ENCODE results near the gene GPD1L. TPM values are rescaled to one million over a fixed set of nuclear protein-coding genes. Genes with fewer than 3 reads are reported as not detected.
A peak's percentile ranks its signal among the peaks of the same experiment; 100 is the strongest.

The GPD1L gene
- total RNA-seq, 1 experiment from 2014 or later, result 9.3 TPM

DNA sequence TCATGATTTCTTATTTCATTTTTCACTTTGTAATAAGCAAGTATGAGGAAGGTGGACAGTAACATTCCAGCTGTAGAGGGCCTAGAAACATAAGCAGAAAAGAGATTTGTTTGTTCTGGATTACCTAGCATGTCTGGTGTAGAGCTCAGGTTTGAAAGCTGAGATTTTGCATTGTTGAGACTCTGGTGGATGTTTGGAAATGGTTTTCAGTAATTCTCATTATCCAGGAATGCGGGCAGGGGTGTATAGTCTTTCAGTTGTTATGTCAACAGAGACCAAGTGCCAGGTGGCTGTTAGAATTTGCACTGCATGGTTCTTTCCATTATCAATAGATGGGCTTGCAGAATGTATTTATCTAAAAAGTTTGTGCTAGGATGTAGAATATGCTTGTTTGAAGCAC is 10.9 kb downstream of the GPD1L start:
- TF ChIP-seq, protein P1, sequence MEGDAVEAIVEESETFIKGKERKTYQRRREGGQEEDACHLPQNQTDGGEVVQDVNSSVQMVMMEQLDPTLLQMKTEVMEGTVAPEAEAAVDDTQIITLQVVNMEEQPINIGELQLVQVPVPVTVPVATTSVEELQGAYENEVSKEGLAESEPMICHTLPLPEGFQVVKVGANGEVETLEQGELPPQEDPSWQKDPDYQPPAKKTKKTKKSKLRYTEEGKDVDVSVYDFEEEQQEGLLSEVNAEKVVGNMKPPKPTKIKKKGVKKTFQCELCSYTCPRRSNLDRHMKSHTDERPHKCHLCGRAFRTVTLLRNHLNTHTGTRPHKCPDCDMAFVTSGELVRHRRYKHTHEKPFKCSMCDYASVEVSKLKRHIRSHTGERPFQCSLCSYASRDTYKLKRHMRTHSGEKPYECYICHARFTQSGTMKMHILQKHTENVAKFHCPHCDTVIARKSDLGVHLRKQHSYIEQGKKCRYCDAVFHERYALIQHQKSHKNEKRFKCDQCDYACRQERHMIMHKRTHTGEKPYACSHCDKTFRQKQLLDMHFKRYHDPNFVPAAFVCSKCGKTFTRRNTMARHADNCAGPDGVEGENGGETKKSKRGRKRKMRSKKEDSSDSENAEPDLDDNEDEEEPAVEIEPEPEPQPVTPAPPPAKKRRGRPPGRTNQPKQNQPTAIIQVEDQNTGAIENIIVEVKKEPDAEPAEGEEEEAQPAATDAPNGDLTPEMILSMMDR (IDR thresholded peaks at IDR 0.05; ENCODE audit: insufficient read depth in 1 of 2, low read depth in 1 of 2, low read length in 1 of 2, severe bottlenecking in 1 of 2, unreplicated experiment in 1 of 2), result no peak
- Mint-ChIP-seq H3K9me3 (ENCODE audit: unreplicated experiment) (peaks cover 12% of the 10 kb centered on the region), H3K27ac (ENCODE audit: unreplicated experiment) (no peak overlapping the region), H3K4me1 (ENCODE audit: low read depth, unreplicated experiment) (peaks cover 24% of the 10 kb centered on the region), H3K36me3 (ENCODE audit: insufficient read depth, unreplicated experiment) (no peaks in the 10 kb centered on the region), H3K27me3 (ENCODE audit: insufficient read depth, unreplicated experiment) (no peaks in the 10 kb centered on the region), H3K4me3 (ENCODE audit: unreplicated experiment) (peak overlapping the region; percentile 18)
- BruUV-seq (replicated peaks), result no TSS peak
- Histone ChIP-seq H3K9me3 (no peaks in the 10 kb centered on the region), H3K36me3 (ENCODE audit: control insufficient read depth, insufficient read depth, low read length) (no peaks in the 10 kb centered on the region), H3K4me3 (ENCODE audit: low read depth, low read length) (no peak overlapping the region), H3K27me3 (replicated peaks; ENCODE audit: control insufficient read depth, insufficient read depth, low read length) (no peaks in the 10 kb centered on the region), H3K4me1 (peaks cover 4% of the 10 kb centered on the region; the same call in 1 of the 2 replicates)
- intact Hi-C loops (cut with micrococcal nuclease; ENCODE audit: unreplicated experiment), result loop anchor here (2.0 kb wide), 1 partner anchor 27 kb away; no protein-coding TSS in a partner anchor
- peak in 1 of 2 experiments; percentile 20 for DNase-seq
- ChIA-PET POLR2A (interaction anchor here (1.0 kb wide), 1 partner anchor 369 kb away, joined by 3 read pairs; no protein-coding TSS in a partner anchor), CTCF (no interaction called here)

DNA sequence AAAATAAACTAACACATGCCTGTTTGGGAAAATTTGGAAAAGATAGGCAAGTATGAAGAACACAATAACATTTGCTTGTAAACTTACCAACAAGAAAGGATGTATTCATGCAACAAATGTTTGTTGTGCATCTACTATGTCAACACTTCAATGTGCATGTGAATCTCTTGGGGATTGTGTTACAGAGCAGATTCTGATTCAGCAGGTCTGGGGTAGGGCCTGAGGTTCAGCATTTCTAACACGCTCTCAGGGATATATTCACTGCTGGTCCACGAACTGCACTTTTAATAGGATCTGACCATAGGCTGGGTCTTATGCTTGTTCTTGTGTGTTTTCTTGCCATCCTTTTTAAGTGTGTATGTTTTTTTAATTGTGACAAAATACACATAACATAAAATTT is 11.8 kb downstream of the GPD1L start:
- TF ChIP-seq, protein P1 (IDR thresholded peaks at IDR 0.05; ENCODE audit: insufficient read depth in 1 of 2, low read depth in 1 of 2, low read length in 1 of 2, severe bottlenecking in 1 of 2, unreplicated experiment in 1 of 2), result no peak
- CTCF ChIA-PET, result no interaction called here
- no peaks in the 10 kb centered on the region for H3K27me3 ChIP-seq (replicated peaks; ENCODE audit: control insufficient read depth, insufficient read depth, low read length)
- POLR2A ChIA-PET, result no interaction called here
- H3K4me1 Mint-ChIP-seq (ENCODE audit: low read depth, unreplicated experiment), result peaks cover 24% of the 10 kb centered on the region
- no peaks in the 10 kb centered on the region for H3K36me3 Mint-ChIP-seq (ENCODE audit: insufficient read depth, unreplicated experiment)
- H3K4me3 Mint-ChIP-seq (ENCODE audit: unreplicated experiment), result no peak overlapping the region
- no peaks in the 10 kb centered on the region for H3K36me3 ChIP-seq (ENCODE audit: control insufficient read depth, insufficient read depth, low read length)
- peaks cover 4% of the 10 kb centered on the region; the same call in 1 of the 2 replicates for H3K4me1 ChIP-seq
- H3K9me3 Mint-ChIP-seq (ENCODE audit: unreplicated experiment), result peaks cover 12% of the 10 kb centered on the region
- H3K27ac Mint-ChIP-seq (ENCODE audit: unreplicated experiment), result no peak overlapping the region
- intact Hi-C loops (cut with micrococcal nuclease; ENCODE audit: unreplicated experiment), result no loop called here
- no TSS peak for BruUV-seq (replicated peaks)
- H3K27me3 Mint-ChIP-seq (ENCODE audit: insufficient read depth, unreplicated experiment), result no peaks in the 10 kb centered on the region
- H3K4me3 ChIP-seq (ENCODE audit: low read depth, low read length), result no peak overlapping the region
- no peak for DNase-seq
- H3K9me3 ChIP-seq, result no peaks in the 10 kb centered on the region

DNA sequence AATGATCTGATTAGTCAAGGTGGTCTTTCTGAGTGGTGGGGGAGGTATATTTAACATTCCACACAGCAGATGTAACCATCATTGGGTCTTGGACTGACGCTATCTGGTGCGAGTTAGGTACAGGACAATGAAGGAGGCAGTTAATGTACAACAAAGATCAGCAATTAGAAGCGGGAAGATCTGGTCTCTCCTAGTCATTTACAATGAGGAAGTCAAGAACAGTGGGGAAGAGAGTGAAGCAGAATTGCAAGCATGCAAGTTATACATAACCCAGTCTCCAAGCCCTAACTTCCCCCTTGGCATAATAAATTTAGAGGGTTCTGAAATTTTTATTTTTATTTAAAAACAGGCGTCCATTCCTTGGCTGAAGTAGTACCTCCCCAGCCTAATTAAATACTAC is 14.1 kb downstream of the GPD1L start:
- POLR2A ChIA-PET, result no interaction called here
- no peaks in the 10 kb centered on the region for H3K27me3 Mint-ChIP-seq (ENCODE audit: insufficient read depth, unreplicated experiment)
- TF ChIP-seq, protein P1 (IDR thresholded peaks at IDR 0.05; ENCODE audit: insufficient read depth in 1 of 2, low read depth in 1 of 2, low read length in 1 of 2, severe bottlenecking in 1 of 2, unreplicated experiment in 1 of 2), result no peak
- CTCF ChIA-PET, result no interaction called here
- H3K9me3 Mint-ChIP-seq (ENCODE audit: unreplicated experiment), result no peaks in the 10 kb centered on the region
- peaks cover 24% of the 10 kb centered on the region for H3K4me1 Mint-ChIP-seq (ENCODE audit: low read depth, unreplicated experiment)
- H3K4me3 Mint-ChIP-seq (ENCODE audit: unreplicated experiment), result no peak overlapping the region
- Histone ChIP-seq H3K27me3 (replicated peaks; ENCODE audit: control insufficient read depth, insufficient read depth, low read length) (no peaks in the 10 kb centered on the region), H3K4me3 (ENCODE audit: low read depth, low read length) (no peak overlapping the region), H3K9me3 (no peaks in the 10 kb centered on the region), H3K4me1 (peaks cover 4% of the 10 kb centered on the region; the same call in 1 of the 2 replicates), H3K36me3 (ENCODE audit: control insufficient read depth, insufficient read depth, low read length) (no peaks in the 10 kb centered on the region)
- intact Hi-C loops (cut with micrococcal nuclease; ENCODE audit: unreplicated experiment), result no loop called here
- H3K36me3 Mint-ChIP-seq (ENCODE audit: insufficient read depth, unreplicated experiment), result no peaks in the 10 kb centered on the region
- BruUV-seq (replicated peaks), result no TSS peak
- no peak overlapping the region for H3K27ac Mint-ChIP-seq (ENCODE audit: unreplicated experiment)
- DNase-seq, result no peak

All from Caco-2 (cell line).